HUDEP-2 (cell line): ENCODE data around the gene UGT1A8.
A peak's percentile ranks its signal among the peaks of the same experiment; 100 is the strongest.
"Not testable (repeated sequence)": the region's sequence is repeated elsewhere in the genome, so short reads cannot be mapped to it uniquely, and the experiment has no call there.

Source experiments
- DNase-seq, 76 experiments: peaks; one replicate each; lab custom pipeline; 2025; ENCODE audit not compliant: unreplicated experiment in 76 of 76; lab: John Stamatoyannopoulos, UW

UGT1A8 gene

DNA sequence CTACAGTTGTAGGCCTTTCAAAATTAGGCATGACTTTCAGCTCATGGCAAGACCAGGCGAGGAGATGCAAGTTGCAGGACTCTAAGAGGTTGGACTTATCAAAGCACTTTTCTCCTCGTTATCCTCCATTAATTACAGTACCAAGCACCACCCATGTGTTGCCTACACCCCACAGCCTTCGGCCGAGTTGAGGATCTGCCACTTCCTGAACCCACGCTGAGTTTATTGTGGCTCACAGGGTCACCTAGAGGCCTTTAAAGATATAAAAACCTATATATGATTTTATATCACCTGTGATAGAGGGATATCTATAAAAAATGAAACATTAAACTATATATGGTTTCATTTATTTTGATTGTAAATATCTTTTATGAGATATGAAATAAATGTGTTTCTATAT is 21.4 kb downstream of the UGT1A8 start:
- no peak for DNase-seq

DNA sequence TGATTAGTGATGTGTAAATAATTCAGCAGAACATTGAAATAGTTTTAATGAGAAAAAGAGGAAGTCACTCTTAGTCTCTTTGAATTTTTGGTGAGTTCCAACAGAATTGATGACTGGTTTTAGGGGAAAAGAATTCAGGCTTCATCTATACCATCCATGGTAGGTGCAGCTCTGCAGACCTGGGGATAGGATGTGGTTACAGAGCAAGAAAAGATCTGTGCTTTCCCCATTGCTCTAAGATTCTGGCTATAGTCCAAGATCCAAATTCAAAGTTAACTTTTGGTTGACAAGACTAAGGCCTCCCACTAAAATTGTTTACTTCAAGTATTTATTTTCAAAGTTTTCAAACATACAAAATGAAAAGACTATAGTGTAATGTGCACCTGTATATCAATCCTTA is 22.4 kb downstream of the UGT1A8 start:
- no peak for DNase-seq

DNA sequence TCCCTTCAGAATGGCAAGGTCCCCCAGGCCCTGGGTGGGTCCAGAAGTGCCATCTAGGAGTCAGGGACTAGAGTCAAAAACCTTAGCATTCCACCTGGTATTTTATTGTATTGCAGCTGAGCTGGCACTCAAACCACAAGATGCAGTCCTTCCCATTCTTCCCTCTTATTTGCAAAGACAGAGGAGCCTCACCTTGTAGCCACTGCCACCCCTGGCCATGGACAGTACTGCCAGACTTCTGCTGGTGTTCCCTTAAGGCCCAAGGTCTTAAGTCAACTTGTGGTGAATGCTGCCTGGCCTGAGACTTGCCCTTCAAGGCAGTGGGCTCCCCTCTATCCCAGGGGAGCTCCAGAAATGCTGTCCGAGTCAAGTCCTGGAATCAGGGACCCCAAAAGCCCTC is 25.7 kb downstream of the UGT1A8 start:
- peak in 7 of 76 experiments; percentile 1 to 13 (median 3) for DNase-seq

DNA sequence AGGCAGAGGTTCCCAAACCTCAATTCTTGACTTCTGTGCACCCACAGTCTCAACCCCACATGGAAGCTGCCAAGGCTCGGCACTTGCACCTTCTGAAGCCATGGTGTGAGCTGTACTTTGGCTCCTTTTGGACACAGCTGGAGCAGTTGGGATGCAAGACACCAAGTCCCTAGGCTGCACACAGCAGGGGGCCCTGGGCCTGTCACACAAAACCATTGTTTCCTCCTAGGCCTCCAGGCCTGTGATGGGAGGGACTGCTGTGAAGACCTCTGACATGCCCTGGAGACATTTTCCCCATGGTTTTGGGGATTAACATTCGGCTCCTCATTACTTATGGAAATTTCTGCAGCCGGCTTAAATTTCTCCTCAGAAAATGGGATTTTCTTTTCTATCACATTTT is 28.6 kb downstream of the UGT1A8 start:
- DNase-seq, result not testable (repeated sequence)

DNA sequence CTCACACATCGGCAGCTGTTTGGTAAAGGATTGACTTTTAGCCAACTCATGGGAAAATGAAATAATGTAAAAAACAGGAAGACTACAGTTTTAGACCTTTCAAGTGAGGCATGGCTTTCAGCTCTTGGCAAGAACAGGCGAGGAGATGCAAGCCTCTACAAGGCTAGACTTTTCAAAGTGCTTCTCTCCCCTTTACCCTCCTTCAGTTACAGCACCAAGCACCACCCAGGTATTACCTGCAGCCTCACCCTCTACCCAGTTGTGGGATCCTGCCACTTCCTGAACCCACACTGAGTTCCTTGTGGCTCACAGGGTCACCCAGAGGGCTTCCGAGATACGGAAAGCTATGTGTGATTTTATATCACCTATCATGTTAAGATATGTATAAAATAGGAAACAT is 33.5 kb downstream of the UGT1A8 start:
- DNase-seq, result no peak

DNA sequence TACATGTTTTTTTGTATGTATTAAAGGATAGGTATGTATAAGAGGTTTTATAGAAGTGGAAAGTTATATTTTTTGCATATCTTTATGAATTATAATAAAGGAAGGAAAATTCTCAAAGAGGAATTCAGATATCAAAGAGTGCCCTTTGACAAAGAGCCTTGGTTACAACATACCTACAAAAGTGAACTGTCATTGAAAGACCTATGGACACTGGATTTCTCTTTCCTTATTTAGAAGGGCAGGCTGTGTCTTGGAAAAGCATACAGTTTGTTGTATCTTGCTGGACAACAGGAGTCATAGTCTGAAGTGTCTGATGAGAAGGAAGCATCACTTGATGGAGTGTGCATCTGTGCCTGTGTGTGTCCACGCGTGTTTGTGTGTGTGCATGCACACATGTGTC is 34.0 kb downstream of the UGT1A8 start:
- no peak for DNase-seq

DNA sequence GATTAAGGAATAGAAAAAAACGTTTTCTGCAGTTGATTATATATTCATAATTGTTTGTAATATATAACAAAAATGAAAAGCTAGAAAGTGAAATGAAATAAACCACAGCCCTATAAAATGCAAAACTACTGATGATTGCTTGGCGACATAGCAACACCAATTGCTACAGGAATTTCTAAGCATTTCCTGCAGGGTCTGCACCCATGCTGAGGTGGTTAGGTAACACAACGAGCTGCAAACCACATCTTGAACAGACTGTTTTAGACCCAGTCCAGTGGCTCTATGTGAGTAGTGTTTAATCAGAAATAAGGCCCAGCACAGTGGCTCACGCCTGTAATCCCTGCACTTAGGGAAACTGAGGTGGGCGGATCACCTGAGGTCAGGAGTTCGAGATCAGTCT is 37.1 kb downstream of the UGT1A8 start:
- DNase-seq, result no peak

DNA sequence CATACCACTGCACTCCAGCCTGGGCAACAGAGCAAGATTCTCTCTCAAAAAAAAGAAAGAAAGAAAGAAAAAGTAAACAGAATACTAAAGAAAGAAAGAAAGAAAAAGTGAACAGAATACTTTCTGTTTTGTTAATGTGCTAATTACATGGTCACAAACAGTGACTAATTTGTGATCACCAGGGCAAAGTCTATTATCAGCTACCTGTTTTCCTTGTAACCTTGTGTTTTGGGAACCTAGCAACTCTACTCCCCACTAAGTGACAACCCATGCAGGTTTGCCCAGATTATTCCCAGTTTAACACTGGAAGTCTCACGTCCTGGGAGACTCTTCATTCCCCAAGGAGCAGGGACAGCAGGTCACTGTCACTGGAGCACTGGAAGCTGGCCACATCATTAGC is 37.6 kb downstream of the UGT1A8 start:
- DNase-seq, result no peak

DNA sequence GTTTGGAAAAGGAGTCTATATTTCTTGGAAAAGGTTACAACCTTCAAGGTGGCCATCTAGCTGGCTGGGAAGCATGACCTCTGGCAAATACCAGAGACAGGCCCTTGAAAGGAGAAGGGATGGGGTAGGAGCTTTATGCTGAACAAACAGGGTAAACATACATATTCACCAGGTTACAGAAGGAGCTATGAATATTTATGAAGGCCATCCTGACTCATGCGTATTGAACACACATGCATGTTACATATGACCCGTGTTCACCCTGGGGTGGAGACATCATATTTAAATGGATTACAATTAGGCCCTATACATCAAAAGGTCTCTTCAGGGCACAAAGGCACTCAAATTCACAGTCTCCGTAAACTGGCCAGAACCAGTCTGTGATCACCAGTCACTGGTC is 38.5 kb downstream of the UGT1A8 start:
- not testable (repeated sequence) for DNase-seq

DNA sequence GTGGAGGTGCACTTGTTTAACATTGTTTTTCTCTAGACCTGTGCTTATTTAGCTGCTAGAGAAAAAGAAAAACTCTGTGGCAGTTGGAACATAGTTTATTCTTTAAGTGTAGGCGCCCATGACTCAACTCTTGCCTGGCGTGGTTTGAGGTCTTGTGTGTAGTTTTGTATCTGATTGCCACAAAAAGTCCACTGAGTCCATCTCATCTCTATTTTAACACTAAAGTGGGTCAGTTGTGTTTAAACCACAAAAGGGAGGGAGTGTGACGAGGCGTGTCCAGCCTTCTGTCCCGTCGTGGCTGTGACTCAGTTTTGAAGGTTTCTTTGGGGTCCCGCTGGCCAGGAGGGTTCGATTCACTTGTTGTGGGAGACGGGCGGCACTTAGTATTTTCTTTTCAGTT is 39.0 kb downstream of the UGT1A8 start:
- DNase-seq, result no peak

DNA sequence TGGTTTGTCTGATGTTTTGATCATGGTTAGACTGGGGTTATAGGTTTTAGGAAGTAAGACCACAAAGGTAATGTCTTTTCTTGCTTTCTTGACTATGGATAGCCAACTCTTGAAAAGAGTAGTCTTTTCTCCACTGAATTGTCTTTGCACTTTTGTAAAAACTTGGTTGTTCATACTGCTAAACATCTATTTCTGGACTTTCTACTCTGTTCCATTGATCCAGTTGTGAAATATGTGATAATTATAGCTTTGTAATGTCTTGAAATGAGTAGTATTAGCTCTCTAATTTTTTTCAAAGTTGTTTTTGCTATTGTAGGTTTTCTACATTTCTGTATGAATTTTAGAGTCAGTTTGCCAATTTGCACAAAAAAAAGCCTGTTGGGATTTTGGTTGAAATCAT is 41.2 kb downstream of the UGT1A8 start:
- DNase-seq, result no peak

DNA sequence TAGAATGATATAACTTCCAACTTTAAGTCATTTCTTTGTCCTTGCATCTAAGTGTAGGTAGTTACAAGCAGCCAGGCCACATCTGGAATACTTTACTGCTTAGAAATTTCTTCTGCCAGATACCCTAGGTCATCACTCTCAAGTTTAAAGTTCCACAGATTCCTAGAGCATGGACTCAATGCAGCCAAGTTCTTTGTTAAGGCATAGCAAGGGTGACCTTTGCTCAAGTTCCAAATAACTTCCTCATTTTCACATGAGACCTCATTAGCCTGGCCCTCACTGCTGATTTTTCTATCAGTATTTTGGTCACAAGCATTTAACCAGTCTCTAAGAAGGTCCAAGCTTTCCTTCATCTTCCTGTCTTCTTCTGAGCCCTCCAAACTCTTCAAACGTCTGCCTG is 46.5 kb downstream of the UGT1A8 start:
- DNase-seq, result no peak

DNA sequence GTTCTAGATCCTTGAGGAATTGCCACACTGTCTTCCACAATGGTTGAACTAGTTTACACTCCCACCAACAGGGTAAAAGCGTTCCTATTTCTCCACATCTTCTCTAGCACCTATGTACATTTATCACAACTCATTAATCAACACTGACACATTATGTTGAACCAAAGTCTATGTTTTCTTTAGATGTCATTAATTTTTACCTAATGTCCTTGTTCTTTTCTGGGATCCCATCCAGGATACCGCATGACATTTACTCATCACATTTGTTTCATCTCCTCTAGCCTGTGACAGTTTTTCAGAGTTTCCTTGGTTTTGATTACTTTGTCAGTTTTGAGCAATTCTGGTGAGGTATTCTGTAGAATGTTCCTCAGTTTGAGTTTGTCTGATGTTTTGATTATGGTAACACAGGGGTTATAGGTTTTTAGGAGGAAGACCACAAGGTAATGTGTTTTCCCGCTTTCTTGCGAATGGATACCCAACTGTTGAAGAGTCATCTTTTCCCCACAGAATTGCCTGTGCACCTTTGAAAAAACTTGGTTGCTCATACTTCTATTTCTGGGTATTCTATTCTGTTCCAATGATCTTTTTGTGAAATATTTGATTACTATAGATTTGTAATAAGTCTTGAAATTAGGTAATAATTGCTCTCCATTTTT is 51.3 kb downstream of the UGT1A8 start:
- no peak for DNase-seq

DNA sequence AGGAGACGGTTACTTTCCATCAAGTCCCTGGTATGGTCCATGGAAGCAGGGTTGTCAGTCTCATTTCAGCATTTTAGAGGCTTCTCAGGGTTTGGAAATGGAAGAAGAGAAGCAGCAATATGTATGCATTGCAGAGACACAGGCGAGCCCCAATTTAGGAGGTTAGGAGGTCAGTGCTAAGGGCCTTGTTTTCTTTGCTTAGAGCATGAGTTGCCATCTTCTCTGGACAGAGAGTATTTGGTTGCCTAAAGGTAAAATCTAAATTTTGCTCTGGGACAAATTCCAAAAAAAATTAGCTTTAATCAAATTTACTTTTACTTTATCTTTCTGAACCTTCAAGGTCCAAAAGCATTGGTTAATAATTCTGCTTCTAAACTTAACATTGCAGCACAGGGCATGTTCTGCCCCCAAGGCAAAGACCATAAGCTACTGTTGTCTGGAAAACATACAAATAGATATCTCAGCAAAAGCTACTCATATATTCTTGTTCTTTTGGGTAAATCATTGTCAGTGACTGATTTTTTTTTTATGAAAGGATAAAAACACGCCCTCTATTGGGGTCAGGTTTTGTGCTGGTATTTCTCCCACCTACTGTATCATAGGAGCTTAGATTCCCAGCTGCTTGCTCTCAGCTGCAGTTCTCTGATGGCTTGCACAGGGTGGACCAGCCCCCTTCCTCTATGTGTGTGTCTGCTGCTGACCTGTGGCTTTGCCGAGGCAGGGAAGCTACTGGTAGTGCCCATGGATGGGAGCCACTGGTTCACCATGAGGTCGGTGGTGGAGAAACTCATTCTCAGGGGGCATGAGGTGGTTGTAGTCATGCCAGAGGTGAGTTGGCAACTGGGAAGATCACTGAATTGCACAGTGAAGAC is 54.1 kb downstream of the UGT1A8 start, which contains the start of gene UGT1A9:
Gene UGT1A9, plus strand, starts transcription at position 609 of the 872 bp plus-strand sequence. Its CDS starts 37 bp downstream, at position 646.
- no peak for DNase-seq

DNA sequence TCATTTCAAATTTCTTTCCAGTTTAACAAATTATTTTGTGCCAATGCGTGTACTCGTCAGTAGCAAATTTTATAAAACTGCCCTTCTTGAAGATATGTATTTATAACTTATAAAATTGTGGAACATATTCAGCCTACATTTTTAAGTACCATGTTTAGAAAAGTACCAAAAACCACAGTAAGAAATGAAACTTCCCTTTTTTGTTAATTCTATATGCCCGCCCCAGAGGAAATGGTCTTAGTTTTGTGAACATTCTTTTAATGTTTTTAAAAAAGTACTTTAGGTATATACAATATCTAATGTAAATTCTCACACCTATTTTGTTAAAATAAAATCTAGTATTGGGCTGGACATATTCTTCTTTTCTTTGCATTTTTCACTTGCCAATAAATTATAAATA is 55.5 kb downstream of the UGT1A8 start:
- DNase-seq, result no peak

DNA sequence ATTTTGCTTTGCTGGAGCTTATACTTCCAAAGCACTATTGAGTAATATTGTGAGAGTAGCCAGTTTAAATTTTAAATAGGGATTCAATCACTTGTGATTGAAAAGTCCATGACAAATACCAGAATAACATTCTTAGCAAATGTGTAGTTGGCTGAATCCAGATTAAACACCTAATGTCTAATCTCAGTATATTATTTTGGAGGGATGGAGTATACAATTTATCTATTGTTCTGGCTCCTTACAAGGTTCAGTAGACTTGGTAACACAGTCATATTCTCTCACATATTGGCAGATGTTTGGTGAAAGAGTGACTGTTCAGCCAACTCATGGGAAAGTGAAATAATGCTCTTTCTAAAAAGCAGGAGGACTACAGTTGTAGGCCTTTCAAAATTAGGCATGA is 56.5 kb downstream of the UGT1A8 start:
- DNase-seq, result no peak

DNA sequence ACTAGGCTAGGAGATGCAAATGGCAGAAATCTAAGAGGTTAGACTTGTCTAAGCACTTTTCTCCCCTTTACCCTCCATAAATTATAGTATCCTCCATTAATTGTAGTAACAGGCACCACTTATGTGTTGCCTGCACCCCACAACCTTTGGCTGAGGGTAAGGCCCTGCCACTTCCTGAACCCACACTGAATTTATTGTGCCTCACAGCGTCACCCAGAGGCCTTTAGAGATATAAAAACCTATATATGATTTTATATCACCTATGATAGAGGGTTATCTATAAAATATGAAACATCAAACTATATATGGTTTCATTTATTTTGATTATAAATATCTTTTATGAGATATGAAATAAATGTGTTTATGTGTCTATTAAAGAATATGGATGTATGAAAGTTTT is 56.9 kb downstream of the UGT1A8 start:
- DNase-seq, result no peak

DNA sequence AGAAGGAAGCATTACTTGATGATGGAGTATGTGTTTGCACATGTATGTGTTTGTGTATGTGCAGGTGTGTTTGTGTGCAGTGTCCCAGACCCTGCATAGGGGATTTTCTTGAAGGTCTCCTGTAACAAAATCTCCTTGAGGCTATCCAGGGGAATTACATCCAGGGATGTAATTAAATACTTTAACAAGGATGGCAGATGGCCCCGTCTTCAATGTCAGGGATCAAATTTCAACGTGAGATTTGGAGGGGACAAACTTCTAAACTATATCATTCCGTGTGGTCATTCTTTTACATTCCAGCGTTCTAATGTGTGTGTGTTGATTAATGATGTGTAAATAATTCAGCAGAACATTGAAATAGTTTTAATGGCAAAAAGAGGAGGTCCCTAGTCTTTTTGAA is 57.6 kb downstream of the UGT1A8 start:
- no peak for DNase-seq

DNA sequence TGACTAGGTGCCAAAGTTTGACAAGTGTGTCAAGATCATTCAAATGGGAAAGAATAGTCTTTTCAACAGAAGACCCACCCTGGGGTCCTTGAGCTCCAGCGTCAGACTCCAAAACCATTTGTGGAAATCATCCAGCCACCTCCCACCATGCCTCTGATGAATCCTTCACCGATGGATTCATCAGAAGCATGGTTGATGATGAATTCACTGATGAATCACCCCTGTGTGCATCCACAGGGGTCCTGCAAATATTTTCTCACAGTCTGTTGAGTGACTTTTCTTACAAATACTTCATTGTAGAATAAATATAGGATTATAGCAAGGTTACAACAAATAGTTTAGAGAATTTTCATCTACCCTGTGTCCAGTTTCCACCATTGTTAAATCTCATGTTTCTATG is 58.6 kb downstream of the UGT1A8 start:
- DNase-seq, result no peak

DNA sequence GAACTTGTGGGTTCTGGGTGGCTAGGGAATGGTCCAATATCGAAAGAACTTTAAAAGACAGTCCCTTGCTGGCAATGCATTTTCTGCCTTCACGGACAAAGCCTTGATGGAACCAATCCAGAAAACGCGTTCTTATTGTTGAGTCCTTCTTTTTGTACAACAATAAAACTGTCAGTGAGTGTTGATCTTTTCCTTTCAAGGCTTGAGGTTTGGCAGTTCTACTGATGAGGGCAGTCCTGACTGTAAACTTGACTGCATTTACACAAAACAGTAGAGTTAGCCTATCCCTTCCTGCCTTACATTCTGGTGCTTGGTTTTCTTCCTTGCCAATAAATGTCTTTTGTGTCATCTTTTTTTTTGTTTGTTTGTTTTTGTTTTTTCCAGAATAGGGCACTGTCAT is 61.8 kb downstream of the UGT1A8 start:
- no peak for DNase-seq

DNA sequence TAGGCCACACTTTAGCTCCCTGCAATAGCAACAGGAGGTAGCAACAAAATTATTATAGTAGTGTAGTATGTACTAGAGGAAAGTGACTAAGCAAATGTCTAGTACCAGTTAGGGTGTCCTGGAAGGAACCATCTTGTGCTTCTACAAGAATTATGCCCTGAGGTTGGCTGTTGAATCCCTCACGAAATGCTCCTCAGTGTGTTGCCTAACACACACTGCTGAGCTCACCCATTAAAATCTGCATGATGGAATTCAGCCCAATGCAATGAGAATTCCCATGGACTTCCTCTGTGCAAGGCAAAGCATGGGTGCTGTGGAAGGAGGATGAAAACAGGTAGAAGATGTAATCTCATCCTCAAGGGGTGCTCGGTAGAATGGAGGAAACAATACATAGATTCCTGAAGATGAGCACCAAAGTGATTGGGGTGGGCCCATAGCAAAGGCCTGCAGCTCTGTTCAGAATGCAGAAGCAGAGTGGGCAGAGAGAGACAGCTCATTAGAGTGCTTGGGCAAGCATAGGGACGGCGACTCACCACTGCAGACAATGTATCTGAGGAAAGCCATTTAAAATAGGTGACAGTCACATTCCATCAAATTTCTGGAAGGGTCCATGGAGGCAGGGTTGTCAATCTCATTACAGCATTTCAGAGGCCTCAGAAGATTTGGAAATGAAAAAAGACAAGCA is 63.1 kb downstream of the UGT1A8 start:
- DNase-seq, result no peak
